ENCODE measurements around the gene TCF3.

DNA sequence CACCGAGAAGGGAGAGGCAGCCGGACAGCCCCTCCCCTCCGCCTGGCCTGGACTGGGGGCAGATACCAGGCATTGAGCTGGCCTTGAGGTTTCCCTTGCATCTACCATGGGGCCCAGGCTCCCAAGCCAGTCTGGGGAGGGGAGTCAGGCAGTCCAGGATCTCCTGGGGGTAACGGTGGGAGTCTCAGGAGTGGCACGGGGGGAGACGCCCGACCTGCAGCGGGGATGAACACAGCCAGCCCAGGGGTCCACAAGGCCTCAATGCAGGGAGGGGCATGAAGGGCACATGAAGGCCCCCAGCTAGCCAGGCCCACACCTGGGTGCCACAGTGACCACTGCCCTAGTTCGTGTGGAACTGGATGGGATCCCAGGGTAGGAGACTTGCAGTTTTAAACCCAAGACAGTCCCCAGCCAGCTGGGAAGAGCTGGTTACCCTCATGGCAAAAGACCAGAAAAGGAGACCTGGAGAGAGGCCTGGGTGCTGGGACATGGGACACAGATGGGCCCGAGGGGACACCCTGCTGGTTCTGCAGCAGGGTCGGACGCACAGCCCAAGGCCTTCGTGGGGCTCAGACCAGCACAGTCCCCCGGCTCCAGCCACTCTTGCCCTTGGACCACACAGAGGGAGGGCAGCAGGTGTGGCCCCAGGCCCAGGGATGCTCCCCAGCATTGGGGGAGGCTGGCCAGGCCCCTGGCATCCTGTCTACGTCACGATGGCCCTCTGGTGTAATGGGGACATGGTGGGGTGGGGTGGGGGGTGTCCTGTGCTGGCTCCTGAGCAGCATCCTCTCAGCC, 42.5 kb downstream of the TCF3 start:
- TF ChIP-seq RAD21 (IDR thresholded peaks at IDR 0.05; ENCODE audit: low read depth) (no peak), YY1 (IDR thresholded peaks at IDR 0.05; ENCODE audit: low read depth) (no peak), REST (IDR thresholded peaks at IDR 0.05; ENCODE audit: low read depth) (no peak), CREB1 (IDR thresholded peaks at IDR 0.05; ENCODE audit: low read depth) (no peak), NFIC (IDR thresholded peaks at IDR 0.05) (no peak), EP300 (IDR thresholded peaks at IDR 0.05; ENCODE audit: borderline replicate concordance) (no peak), TAF1 (IDR thresholded peaks at IDR 0.05; ENCODE audit: low read depth) (no peak), USF1 (IDR thresholded peaks at IDR 0.05) (no peak), TEAD4 (IDR thresholded peaks at IDR 0.05) (no peak), FOXM1 (IDR thresholded peaks at IDR 0.05; ENCODE audit: borderline replicate concordance, low read depth) (no peak), TCF12 (IDR thresholded peaks at IDR 0.05; ENCODE audit: low read depth) (no peak)

Measured in Ishikawa (cell line).